Dermis blood vessel endothelial cell (primary cell): Measurements from ENCODE around the gene HBB. TPM values are rescaled to one million over a fixed set of nuclear protein-coding genes. Genes with fewer than 3 reads are reported as not detected.

Experiments
- DNase-seq: peaks from one replicate; pipeline ENCODE4 v3.0.0; 2010
- total RNA-seq: library from RNA; depleted of rRNA; stranded (reverse); fragments of >200 nt; gene quantifications from 2 replicates; pipeline ENCODE4 v1.2.3, GENCODE V29; 2014

HBB gene
- total RNA-seq, 1 donor from 2014 or later: not detected

DNA sequence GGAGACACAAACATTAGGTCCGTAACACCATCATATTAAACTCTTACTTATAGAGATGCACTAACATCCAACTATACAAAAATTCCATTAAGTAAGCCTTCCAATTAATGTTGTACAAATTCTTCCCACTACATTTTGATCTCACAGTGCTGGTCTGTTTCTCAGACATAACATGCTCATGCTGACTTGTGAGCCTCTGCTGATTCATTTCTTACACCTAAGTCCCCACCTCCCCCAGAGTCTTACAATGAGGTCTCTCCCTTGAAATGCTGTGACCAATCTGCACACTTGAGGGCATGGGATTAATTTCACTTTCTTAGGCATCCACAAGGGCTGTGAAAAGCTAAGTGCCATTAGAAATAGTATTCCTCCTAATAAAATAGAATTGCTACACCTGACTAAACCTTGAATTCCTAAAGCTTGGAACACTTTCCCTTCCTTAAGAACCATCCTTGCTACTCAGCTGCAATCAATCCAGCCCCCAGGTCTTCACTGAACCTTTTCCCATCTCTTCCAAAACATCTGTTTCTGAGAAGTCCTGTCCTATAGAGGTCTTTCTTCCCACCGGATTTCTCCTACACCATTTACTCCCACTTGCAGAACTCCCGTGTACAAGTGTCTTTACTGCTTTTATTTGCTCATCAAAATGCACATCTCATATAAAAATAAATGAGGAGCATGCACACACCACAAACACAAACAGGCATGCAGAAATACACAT, 20.8 kb upstream of the HBB start:
- DNase-seq: no peak

GRCh38 chr11:5246772-5247471, 20.1 kb upstream of the HBB start:
- no peak for DNase-seq

- DNase-seq: no peak
Measured at GRCh38 chr11:5245155-5245554, 18.3 kb upstream of the HBB start.

DNA sequence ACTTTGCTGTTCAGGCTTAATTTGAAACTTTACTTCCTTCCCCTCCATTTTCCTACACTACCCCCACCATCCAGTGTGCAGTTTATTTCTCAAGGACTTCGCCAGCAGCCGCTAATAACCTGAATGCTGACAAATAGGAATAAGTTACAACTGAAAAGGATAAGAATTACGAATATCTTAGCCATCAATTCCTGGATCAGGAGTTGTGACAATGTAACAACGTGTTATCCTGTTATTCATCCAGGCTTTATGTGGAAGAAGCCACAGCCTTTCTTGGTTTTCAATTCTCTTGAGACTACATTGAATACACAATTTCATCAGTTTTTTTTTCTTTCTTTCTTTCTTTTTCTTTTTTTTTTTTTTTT, 16.9 kb upstream of the HBB start:
- DNase-seq: no peak

- DNase-seq: no peak
Measured at GRCh38 chr11:5242933-5243815, 16.3 kb upstream of the HBB start.

DNA sequence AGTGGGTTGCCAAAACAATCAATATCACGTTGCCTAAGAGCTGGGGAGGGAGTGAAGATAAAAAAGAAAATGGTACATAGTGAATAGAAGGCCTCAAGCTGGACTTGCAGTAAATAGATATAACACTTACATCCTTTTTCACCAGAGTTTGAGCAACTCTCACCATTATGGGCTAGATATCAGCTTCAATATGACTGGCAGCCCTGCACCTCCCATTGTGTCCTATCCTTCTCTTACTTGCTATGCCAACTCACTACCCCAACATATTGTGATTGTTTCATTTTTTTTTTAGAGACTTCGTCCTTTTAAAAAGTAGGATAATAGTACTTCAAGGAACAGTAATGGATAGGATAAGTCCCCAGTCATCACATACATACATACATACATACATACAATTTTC, 15.3 kb upstream of the HBB start:
- no peak for DNase-seq

GRCh38 chr11:5241458-5241857, 14.6 kb upstream of the HBB start:
- no peak for DNase-seq

DNA sequence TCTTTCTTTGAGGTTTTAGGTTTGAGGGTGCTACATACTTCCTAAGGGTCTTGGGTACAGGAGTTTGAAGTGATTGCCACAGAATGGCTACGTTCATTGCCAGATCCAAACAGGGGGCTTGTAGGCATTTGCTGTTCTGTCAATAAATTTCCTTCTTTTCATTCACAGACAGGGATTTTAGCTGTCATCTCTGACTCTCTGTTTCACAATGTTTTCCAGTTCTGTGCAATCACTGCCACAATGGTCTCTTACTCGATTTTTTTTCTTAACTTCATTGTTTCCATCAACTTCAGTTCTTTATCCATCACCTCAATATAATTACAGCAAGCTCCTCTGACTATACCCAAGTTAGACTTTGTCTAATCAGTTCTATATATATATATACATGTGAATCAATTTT, 13.6 kb upstream of the HBB start:
- DNase-seq: no peak

GRCh38 chr11:5240056-5240455, 13.2 kb upstream of the HBB start:
- DNase-seq: no peak

- DNase-seq: no peak
Measured at GRCh38 chr11:5239046-5239445, 12.2 kb upstream of the HBB start.

DNA sequence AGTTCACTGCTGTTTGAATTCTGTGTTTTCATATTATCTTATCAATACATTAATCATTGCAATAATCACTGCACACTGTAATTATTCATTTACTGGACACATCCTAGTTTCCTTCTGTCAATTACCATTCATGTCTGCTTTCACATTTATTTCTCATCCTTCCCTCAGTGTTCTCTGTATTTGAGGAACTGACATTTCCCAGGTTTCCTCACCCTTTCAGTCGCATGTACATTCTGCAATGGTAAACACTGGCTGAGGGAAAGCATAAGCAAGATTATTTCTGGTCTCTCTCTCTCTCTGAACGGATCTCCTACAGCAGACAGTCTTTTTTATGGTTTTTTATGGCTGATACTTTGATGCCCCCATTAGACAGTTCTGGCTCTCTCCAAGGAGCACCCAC, 11.6 kb upstream of the HBB start:
- DNase-seq: no peak

DNA sequence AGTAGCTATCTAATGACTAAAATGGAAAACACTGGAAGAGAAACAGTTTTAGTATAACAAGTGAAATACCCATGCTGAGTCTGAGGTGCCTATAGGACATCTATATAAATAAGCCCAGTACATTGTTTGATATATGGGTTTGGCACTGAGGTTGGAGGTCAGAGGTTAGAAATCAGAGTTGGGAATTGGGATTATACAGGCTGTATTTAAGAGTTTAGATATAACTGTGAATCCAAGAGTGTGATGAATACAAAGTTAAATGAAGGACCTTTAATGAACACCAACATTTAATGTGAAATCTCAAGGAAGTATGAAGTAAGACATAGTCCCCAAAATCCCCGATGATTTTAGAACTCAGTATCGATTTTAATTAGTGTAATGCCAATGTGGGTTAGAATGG, 10.5 kb upstream of the HBB start:
- no peak for DNase-seq

DNA sequence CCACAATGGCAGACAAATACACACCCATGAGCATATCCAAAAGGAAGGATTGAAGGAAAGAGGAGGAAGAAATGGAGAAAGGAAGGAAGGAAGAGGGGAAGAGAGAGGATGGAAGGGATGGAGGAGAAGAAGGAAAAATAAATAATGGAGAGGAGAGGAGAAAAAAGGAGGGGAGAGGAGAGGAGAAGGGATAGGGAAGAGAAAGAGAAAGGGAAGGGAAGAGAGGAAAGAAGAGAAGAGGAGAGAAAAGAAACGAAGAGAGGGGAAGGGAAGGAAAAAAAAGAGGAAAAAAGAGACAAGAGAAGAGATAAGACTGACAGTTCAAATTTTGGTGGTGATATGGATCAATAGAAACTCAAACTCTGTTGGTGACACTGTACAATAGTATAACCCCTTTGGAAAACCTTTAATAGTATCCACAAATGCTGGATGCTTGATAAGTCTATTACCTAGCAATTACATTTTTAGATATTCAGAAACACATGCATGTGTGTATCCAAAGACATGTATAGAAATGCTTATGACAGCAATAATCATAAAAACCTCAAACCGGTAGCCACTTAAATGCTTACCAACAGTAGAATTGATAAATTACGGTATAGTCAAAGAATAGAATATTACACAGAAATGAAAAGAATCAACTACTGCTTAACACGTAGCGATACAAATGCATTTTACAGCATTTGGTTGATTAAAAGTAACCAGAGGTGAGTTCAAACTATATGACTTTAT, 8.7 kb upstream of the HBB start:
- no peak for DNase-seq

GRCh38 chr11:5234381-5234834, 7.5 kb upstream of the HBB start, which contains the start of gene HBD:
HBD (minus strand) TSS chr11:5234483; CDS start chr11:5234433, 50 bp downstream.
- DNase-seq: no peak

DNA sequence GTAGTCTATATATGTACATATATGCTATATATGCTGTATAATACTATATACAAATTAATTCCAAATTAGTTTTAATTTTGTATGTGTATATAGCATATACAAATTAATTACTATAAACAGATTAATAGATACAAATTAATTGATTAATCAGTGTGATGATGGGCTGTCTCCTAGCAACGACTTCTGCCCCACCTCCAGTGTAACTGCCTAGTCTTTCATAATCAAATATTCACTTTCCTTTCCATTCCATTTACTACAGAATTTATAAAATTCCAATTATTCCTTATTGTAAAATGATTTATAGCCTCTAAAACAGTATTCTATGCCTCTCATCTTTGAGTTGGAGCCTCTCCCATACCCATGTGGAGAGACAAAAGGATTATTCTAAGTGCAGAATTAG, 6.4 kb upstream of the HBB start:
- no peak for DNase-seq

GRCh38 chr11:5232821-5233220, 6.0 kb upstream of the HBB start:
- DNase-seq: no peak

DNA sequence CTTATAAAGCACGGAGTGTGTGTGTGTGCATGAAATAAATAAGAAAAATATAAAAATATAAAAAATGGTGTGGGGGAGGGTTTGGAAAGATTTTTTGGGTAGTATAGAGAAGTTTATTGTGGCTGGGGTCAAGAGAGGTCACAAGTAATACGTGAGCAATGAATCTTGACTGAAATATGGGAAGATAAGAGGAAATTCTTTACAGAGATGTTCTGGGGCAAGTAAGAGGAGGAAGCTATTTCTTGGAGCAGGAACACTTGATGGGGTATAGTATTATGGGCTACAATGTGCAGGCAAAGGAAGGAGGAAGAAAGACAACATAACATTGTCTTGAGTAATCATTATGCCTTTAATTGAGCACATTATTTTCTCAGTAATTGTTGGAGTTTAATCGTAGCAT, 5.3 kb upstream of the HBB start:
- no peak for DNase-seq

- no peak for DNase-seq
Measured at GRCh38 chr11:5231111-5231510, 4.2 kb upstream of the HBB start.

- DNase-seq: no peak
Measured at GRCh38 chr11:5230266-5230665, 3.4 kb upstream of the HBB start.

- no peak for DNase-seq
Measured at GRCh38 chr11:5229796-5230195, 2.9 kb upstream of the HBB start.

- DNase-seq: no peak
Measured at GRCh38 chr11:5229356-5229755, 2.5 kb upstream of the HBB start.

GRCh38 chr11:5228124-5228523, 1.3 kb upstream of the HBB start:
- no peak for DNase-seq

GRCh38 chr11:5227681-5228080, 810 bp upstream of the HBB start:
- DNase-seq: no peak
